ENCODE measurements around the gene CFL2. TPM values are rescaled to one million over a fixed set of nuclear protein-coding genes. Genes with fewer than 3 reads are reported as not detected.
"Not testable (repeated sequence)": the region's sequence is repeated elsewhere in the genome, so short reads cannot be mapped to it uniquely, and the experiment has no call there.

The CFL2 gene
- total RNA-seq, 1 experiment from 2014 or later, result 13.9 TPM

DNA sequence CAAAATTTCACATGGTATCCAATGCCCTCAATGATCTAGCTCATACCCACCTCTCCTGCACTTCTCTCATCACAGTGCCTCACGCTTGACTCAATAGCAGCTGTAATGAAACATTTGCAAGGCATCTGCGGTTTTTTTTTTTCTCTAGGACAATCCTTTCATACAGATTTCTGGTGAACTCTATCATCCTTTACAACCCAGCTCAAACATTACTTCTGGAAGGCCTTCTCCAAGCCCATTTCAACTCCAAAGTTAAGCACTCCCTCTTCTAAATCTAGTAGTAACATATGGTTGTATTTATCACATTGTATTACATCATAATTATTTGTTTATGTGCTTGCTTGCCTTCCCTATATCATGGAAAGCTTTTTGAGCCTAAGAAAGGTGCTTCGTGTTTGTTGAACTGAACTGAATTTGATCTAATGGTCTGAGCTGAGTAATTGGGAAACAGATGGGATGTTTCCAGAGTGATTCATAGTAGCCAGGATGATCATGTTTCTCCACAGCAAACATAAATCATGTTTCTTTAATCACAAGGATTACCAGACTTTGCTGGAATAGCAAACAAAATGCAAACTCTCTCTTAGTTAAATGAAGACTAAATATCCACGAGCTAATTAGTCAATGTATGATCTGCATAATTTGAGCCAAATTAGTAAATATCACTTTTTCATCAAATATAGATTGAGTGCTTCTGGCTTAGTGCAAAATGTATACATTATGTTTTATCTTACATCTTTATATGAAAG lies 14.3 kb downstream of the CFL2 start:
- H3K36me3 Mint-ChIP-seq (ENCODE audit: insufficient read depth in 1 of 3, low read depth in 3 of 3), result no peaks in the 10 kb centered on the region
- H3K4me1 ChIP-seq (ENCODE audit: insufficient read depth, low read length), result no peaks in the 10 kb centered on the region
- H2AK5ac ChIP-seq (ENCODE audit: insufficient read length, low read length), result no peak overlapping the region
- H3K9ac ChIP-seq (ENCODE audit: extremely low read depth, insufficient read length, low read length), result no peak overlapping the region
- H3K79me2 ChIP-seq (ENCODE audit: insufficient read depth, low read length), result no peaks in the 10 kb centered on the region
- no peaks in the 10 kb centered on the region for H3K9me3 ChIP-seq (ENCODE audit: control insufficient read depth, low read depth, low read length)
- no peaks in the 10 kb centered on the region for H3K4me1 Mint-ChIP-seq
- H4K91ac ChIP-seq (ENCODE audit: insufficient read length, low read depth, low read length), result no peak overlapping the region
- H3K79me1 ChIP-seq (ENCODE audit: insufficient read depth, low read depth, low read length, poor library complexity, severe bottlenecking), result no peaks in the 10 kb centered on the region
- no peak overlapping the region for H3K4me2 ChIP-seq (ENCODE audit: insufficient read depth, insufficient read length, low read length)
- no peak overlapping the region for H3K4me3 Mint-ChIP-seq
- DNase-seq, result no peak
- H3K18ac ChIP-seq (ENCODE audit: insufficient read length, low read depth, low read length), result no peak overlapping the region
- H3K23me2 ChIP-seq (ENCODE audit: insufficient read length, low read depth, low read length, poor library complexity, severe bottlenecking), result no peaks in the 10 kb centered on the region
- H2BK15ac ChIP-seq (ENCODE audit: low read depth, low read length), result no peak overlapping the region
- H3K9me3 Mint-ChIP-seq, result no peaks in the 10 kb centered on the region
- H3K27me3 ChIP-seq (ENCODE audit: insufficient read depth, low read length), result no peaks in the 10 kb centered on the region
- H4K20me1 ChIP-seq (ENCODE audit: control insufficient read depth, insufficient read depth, insufficient read length), result no peaks in the 10 kb centered on the region
- no peak overlapping the region for H4K5ac ChIP-seq (ENCODE audit: insufficient read length, low read depth, low read length)
- no peak overlapping the region for H2BK5ac ChIP-seq (ENCODE audit: insufficient read length, low read length)
- no peak overlapping the region for H3K14ac ChIP-seq (ENCODE audit: insufficient read depth, low read length)
- H3K27ac Mint-ChIP-seq, result no peak overlapping the region
- H3K4ac ChIP-seq (ENCODE audit: low read depth, low read length), result no peak overlapping the region
- H3T11ph ChIP-seq (ENCODE audit: low read length), result no peak overlapping the region
- no CpG with 5 or more reads among the region's 4 CpGs for WGBS (ENCODE audit: extremely low coverage, insufficient read length, low lambda C conversion rate)
- H2BK20ac ChIP-seq (ENCODE audit: low read depth, low read length, poor library complexity, severe bottlenecking), result no peak overlapping the region
- no peaks in the 10 kb centered on the region for H3K27me3 Mint-ChIP-seq (ENCODE audit: low read depth)
- TF ChIP-seq, protein P1, sequence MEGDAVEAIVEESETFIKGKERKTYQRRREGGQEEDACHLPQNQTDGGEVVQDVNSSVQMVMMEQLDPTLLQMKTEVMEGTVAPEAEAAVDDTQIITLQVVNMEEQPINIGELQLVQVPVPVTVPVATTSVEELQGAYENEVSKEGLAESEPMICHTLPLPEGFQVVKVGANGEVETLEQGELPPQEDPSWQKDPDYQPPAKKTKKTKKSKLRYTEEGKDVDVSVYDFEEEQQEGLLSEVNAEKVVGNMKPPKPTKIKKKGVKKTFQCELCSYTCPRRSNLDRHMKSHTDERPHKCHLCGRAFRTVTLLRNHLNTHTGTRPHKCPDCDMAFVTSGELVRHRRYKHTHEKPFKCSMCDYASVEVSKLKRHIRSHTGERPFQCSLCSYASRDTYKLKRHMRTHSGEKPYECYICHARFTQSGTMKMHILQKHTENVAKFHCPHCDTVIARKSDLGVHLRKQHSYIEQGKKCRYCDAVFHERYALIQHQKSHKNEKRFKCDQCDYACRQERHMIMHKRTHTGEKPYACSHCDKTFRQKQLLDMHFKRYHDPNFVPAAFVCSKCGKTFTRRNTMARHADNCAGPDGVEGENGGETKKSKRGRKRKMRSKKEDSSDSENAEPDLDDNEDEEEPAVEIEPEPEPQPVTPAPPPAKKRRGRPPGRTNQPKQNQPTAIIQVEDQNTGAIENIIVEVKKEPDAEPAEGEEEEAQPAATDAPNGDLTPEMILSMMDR (conservative IDR thresholded peaks at IDR 0.05), result no peak
- H2BK12ac ChIP-seq (ENCODE audit: insufficient read length, low read depth, low read length), result no peak overlapping the region
- no peak overlapping the region for H4K8ac ChIP-seq (replicated peaks; ENCODE audit: insufficient read length, low read depth, low read length)
- H2BK120ac ChIP-seq (ENCODE audit: low read depth, low read length, poor library complexity, severe bottlenecking), result no peak overlapping the region
- H3K27ac ChIP-seq (ENCODE audit: insufficient read length, low read depth, low read length), result no peak overlapping the region
- no peak overlapping the region for H2AFZ ChIP-seq (ENCODE audit: low read length)
- no peak overlapping the region for H3K56ac ChIP-seq (ENCODE audit: insufficient read length, low read depth, low read length)
- H3K23ac ChIP-seq (ENCODE audit: insufficient read length, low read depth, low read length), result no peak overlapping the region

DNA sequence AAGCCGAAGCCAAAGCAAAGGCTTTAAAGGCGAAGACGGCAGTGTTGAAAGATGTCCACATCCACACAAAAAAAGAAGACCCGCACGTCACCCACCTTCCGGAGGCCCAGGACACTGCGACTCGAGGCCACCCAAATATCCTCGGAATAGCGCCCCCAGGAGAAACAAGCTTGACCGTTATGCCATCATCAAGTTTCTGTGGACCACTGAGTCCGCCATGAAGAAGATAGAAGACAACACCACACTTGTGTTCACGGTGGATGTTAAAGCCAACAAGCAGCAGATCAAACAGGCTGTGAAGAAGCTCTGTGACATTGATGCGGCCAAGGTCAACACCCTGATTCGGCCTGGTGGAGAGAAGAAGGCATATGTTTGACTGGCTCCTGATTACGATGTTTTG lies 20.2 kb downstream of the CFL2 start:
- not testable (repeated sequence) for H2AFZ ChIP-seq (ENCODE audit: low read length); H3K27ac Mint-ChIP-seq; H2AK5ac ChIP-seq (ENCODE audit: insufficient read length, low read length); H2BK120ac ChIP-seq (ENCODE audit: low read depth, low read length, poor library complexity, severe bottlenecking); H3K18ac ChIP-seq (ENCODE audit: insufficient read length, low read depth, low read length); H3T11ph ChIP-seq (ENCODE audit: low read length); H3K27ac ChIP-seq (ENCODE audit: insufficient read length, low read depth, low read length); H3K36me3 Mint-ChIP-seq (ENCODE audit: insufficient read depth in 1 of 3, low read depth in 3 of 3); H3K23ac ChIP-seq (ENCODE audit: insufficient read length, low read depth, low read length); H3K27me3 ChIP-seq (ENCODE audit: insufficient read depth, low read length); H3K23me2 ChIP-seq (ENCODE audit: insufficient read length, low read depth, low read length, poor library complexity, severe bottlenecking); H3K4me1 ChIP-seq (ENCODE audit: insufficient read depth, low read length); H2BK5ac ChIP-seq (ENCODE audit: insufficient read length, low read length); H3K9me3 Mint-ChIP-seq; H3K14ac ChIP-seq (ENCODE audit: insufficient read depth, low read length); H4K8ac ChIP-seq (replicated peaks; ENCODE audit: insufficient read length, low read depth, low read length); H2BK20ac ChIP-seq (ENCODE audit: low read depth, low read length, poor library complexity, severe bottlenecking); H3K9ac ChIP-seq (ENCODE audit: extremely low read depth, insufficient read length, low read length); H2BK12ac ChIP-seq (ENCODE audit: insufficient read length, low read depth, low read length); DNase-seq; H3K79me2 ChIP-seq (ENCODE audit: insufficient read depth, low read length); H3K9me3 ChIP-seq (ENCODE audit: control insufficient read depth, low read depth, low read length); H3K4me3 Mint-ChIP-seq; H4K91ac ChIP-seq (ENCODE audit: insufficient read length, low read depth, low read length); H2BK15ac ChIP-seq (ENCODE audit: low read depth, low read length); H3K79me1 ChIP-seq (ENCODE audit: insufficient read depth, low read depth, low read length, poor library complexity, severe bottlenecking); H3K56ac ChIP-seq (ENCODE audit: insufficient read length, low read depth, low read length); H4K5ac ChIP-seq (ENCODE audit: insufficient read length, low read depth, low read length); H3K27me3 Mint-ChIP-seq (ENCODE audit: low read depth); H3K4ac ChIP-seq (ENCODE audit: low read depth, low read length); H4K20me1 ChIP-seq (ENCODE audit: control insufficient read depth, insufficient read depth, insufficient read length); H3K4me2 ChIP-seq (ENCODE audit: insufficient read depth, insufficient read length, low read length)
- H3K4me1 Mint-ChIP-seq, result peaks cover 13 to 14% of the 10 kb centered on the region in 2 experiments
- no CpG with 5 or more reads among the region's 16 CpGs for WGBS (ENCODE audit: extremely low coverage, insufficient read length, low lambda C conversion rate)

All from H9 (cell line).